ENCODE data around the gene CCDC51.
A peak's percentile ranks its signal among the peaks of the same experiment; 100 is the strongest.
"Not testable (repeated sequence)": the region's sequence is repeated elsewhere in the genome, so short reads cannot be mapped to it uniquely, and the experiment has no call there.

The CCDC51 gene

GRCh38 chr3:48465531-48466378 is 25.8 kb upstream of the CCDC51 start:
- DNase-seq (ENCODE audit: low read depth, low spot score), result peak; percentile 54

- no peak for DNase-seq (ENCODE audit: low read depth, low spot score)
These were observed 25.3 kb upstream of the CCDC51 start for GRCh38 chr3:48465237-48465530.

- DNase-seq (ENCODE audit: low read depth, low spot score), result no peak
These were observed 24.8 kb upstream of the CCDC51 start for GRCh38 chr3:48464713-48465221.

GRCh38 chr3:48463703-48464102 is 23.8 kb upstream of the CCDC51 start:
- DNase-seq (ENCODE audit: low read depth, low spot score), result no peak

DNA sequence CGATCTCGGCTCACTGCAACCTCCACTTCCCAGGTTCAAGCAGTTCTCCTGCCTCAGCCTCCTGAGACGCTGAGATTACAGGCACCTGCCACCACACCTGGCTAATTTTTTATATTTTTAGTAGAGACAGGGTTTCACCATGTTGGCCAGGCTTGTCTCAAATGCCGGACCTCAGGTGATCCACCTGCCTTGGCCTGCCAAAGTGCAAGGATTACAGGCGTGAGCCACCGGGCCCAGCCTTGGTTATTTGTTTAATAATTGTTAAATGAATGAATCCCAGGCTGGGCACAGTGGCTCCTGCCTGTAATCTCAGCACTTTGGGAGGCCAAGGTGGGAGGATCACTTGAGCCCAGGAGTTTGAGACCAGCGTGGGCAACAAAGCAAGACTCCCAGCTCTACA is 21.8 kb upstream of the CCDC51 start:
- DNase-seq (ENCODE audit: low read depth, low spot score), result not testable (repeated sequence)

DNA sequence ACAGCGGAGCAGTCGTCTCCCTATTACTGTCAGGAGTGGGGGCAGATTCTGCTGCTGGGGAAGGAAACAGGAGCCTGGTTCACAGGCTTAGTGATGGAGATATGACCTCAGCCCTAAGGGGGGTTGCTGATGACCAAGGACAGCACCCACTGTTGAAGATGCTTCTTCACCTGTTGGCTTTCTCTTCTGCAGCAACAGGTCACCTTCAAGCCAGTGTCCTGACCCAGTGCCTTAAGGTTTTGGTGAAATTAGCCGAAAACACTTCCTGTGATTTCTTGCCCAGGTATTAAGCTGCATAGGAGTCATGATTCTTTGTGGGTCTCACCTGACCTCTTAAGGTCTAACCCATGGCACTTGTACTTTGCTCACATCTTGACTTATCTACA is 20.6 kb upstream of the CCDC51 start:
- no peak for DNase-seq (ENCODE audit: low read depth, low spot score)

- no peak for DNase-seq (ENCODE audit: low read depth, low spot score)
These were observed 20.0 kb upstream of the CCDC51 start for GRCh38 chr3:48459773-48460516.

DNA sequence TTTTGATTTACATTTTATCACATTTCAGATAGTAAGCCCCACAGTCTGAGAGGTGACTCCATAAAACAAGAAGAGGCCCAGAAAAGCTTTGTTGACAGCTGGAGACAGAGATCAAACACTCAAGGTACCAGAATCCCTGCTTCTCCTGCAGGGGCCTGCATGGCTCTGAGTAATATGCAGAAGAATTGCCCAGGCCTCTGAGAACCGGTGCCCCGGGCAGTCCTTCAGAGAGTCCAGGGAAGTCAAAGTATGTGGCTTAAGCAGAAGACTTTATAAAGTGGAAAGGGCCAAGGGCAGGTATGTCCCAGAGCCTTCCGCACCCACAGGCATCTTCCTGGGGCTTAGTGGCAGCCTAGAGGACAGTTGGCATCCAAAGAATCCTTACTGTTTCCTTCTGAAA is 19.4 kb upstream of the CCDC51 start:
- no peak for DNase-seq (ENCODE audit: low read depth, low spot score)

GRCh38 chr3:48456456-48456855 is 16.5 kb upstream of the CCDC51 start:
- DNase-seq (ENCODE audit: low read depth, low spot score), result no peak

DNA sequence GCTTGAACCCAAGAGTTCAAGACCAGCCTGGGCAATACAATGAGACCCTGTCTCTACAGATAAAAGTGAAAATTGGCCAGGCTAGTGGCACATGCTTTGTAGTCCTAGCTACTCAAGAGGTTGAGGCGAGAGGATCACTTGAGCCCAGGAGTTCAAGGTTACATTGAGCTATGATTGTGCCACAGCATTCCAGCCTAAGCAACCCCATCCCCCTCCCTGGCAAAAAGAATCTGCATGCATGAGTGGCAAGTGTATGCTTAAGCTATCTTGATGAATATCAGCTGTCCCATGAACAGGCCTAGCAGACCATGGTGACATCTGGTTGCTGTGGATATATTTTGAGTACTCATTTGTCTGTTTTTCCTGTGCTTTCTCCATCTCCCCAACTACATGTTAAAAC is 11.4 kb upstream of the CCDC51 start:
- DNase-seq (ENCODE audit: low read depth, low spot score), result no peak

- peak; percentile 78 for DNase-seq (ENCODE audit: low read depth, low spot score)
These were observed 6.7 kb upstream of the CCDC51 start, which contains the start of gene ATRIP for GRCh38 chr3:48446425-48447193. Gene ATRIP, plus strand, starts transcription at chr3:48446737. Its CDS starts 109 bp downstream, at chr3:48446846.

GRCh38 chr3:48446043-48446424 is 6.1 kb upstream of the CCDC51 start:
- DNase-seq (ENCODE audit: low read depth, low spot score), result no peak

DNA sequence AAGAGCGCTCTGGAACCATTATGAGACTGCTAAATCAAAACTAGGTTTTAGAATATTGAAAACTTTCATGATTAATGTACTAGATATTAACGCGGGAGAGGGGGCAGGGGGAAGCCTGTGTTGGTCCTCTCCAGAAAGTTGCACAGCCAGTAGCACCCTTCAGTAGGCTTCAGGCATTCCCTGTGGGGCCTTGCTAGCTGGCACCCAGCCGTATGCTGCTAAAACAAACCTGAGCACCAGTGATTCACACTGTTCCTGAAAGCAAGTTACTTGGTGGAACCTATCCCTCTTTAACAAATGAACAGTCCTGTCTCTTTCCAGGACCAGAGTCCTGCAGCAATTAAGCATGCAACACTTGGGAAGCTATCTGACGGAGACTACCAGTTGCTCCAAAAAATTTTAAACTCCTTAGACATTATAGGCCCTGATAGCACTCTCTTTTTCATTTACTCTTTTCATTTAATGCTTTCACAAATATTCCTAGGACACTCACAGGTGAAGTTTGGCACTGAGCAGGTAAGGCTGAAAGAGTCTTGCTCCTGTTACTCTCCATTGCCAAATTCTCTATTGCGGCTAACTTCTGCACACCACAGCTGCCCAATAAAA is 5.5 kb upstream of the CCDC51 start:
- DNase-seq (ENCODE audit: low read depth, low spot score), result no peak

- DNase-seq (ENCODE audit: low read depth, low spot score), result no peak
These were observed 2.0 kb upstream of the CCDC51 start for GRCh38 chr3:48441940-48442339.

DNA sequence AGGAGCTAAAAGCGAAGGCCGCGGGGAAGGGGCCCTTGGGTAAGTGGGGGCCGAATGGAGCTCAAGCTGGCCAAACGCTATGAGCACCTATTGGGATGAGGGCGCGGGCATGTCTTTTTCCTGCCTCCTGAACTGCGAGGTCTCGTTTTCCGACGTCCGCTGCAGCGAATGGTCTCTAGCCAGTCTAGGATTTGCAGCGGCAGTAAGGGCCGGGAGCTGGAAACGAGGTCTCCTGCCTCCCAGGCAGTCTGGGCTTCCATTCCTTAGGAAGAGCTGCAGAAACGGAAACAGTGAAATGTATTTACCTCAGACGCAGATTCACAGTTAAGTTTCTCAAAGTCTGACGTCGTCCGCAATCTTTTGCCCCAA is 655 bp upstream of the CCDC51 start:
- no peak for DNase-seq (ENCODE audit: low read depth, low spot score)

DNA sequence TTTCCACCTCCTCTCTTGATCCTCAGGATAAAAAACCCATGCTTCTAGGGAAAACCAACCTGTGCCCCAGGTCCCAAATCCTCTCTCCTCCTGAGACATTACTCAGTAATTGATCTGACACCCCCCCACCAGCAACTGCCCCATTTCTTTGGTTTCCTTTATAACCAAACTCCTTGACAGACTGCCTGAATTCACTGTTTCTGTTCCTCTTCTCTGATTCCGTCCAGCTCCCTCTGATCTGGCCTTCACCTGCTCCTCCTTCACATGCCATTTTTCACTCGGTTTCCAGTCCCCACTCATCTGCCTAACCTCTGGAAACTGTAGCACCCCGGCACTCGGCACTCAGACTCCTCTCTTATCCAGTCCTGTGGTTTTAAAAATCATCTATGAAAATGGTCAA is 2.1 kb downstream of the CCDC51 start:
- no peak for DNase-seq (ENCODE audit: low read depth, low spot score)

DNA sequence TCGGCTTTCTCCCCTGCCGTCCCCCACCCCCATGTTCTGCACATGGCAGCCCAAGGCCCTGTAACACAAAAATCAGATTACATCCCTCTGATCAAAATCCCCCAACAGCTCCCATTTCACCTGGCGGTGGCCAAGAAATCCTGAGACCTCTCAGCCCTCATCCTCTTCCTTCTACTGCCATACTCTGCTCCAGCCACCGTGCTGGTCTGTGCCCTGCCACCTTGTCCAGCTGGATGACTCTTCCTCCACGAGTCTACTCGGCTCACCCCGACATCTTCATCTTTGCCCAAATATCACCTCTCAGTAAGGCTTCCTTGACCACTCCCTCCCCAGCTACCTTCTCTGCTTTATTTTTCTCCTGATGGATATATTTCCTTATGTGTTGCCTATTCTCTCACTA is 3.1 kb downstream of the CCDC51 start:
- no peak for DNase-seq (ENCODE audit: low read depth, low spot score)

DNA sequence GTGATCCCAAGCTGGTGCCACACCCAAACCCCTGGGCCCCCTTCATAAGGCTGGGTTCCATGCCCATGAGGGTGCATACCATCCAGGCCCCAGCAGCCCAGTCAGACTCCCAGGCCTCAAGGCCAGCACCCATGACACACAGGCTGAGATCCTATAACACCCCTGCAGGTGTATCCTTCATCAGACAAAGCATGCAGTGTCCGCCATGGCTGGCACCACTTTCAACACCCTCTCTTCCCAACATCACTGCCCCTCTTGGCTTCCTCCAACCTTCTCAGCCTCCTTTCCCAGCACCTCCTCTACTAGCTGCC is 3.5 kb downstream of the CCDC51 start:
- no peak for DNase-seq (ENCODE audit: low read depth, low spot score)

DNA sequence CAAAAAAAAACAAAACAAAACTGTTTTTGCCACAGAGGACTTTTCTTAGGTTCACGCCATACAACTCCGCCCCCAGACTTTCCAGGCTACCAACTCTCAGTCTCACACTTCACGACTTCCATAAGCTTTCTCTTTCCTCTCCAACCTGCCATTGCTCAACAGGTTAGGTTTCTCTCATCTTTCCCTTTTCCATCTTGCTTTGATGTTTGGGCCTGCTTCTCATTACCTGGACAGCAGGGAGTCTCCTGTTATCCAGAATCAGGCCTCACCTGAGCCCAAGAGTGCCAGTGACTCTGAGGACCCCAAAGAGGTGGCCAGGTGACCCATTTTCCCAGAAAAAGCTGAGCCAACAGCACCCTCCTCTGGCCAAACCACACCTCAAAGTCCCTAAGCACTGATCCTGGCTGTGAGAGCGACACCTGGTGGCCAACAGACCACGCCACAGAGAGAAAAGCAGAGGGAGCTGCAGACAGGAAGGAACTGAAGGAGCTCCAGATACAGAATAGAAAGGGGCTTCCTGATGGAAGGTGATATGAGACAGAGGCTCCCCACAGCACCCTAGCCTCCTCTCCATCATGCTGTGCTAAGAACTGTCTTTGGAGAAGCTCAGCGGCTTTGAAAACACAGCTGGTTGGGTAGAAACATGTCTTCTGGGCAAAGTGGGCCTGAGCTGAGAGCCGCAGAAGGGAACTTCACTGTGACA is 4.0 kb downstream of the CCDC51 start:
- peak; percentile 82 for DNase-seq (ENCODE audit: low read depth, low spot score)

DNA sequence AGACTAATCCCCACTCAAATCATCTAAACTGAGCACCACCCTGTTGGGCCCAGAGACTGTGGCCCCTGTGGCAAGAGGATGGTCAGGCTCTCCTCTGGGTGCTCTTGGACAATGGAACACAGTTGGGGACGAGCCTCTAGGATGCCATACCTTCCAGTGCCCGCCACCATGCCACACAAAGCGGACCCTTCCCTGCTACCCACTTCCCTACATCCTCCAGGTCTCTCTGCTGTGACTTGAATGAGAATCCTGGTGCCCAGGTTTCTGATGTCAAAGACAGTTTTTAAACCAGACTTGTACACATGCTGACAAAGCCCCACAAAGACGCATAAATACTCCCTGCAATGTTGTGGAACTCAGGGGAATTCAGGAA is 4.7 kb downstream of the CCDC51 start:
- DNase-seq (ENCODE audit: low read depth, low spot score), result no peak

- no peak for DNase-seq (ENCODE audit: low read depth, low spot score)
These were observed 5.2 kb downstream of the CCDC51 start for GRCh38 chr3:48434591-48435222.
